ENCODE results near the gene PRDX3.

PRDX3 gene

DNA sequence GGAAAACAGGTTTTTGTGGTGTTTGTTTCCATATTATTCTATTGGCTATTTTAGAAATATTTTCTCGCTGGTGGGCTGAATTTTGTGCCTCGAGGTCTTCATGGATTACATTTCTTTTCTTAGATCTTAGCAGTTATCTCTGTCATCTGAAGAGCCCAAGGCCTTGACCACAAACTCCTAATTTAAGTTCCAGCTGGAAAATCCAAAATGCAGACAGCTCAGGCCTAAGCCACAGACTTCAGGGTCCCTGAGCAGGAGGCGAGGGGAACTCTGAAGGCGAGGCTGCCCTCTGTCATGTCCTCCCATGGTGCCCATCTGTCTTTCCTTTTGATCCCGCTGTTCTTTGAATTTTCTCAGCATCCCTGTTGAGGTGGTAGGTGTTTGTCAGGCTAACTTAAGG lies 60.4 kb downstream of the PRDX3 start:
- DNase-seq, result no peak

Measured in left hindlimb (tissue), 1 donor.